HL-60/S4 (cell line): ENCODE measurements around the gene DOK6.
"Not testable (repeated sequence)": the region's sequence is repeated elsewhere in the genome, so short reads cannot be mapped to it uniquely, and the experiment has no call there.

ENCODE experiments used
- in situ Hi-C: fragments of 300-500 bp; cut with MboI; formaldehyde crosslinking; loops from 2 replicates; pipeline ENCODE4 v1.14.3; 2022; ENCODE audit warnings: low sequenced_read_pairs

DOK6 gene

GRCh38 chr18:69617408-69617807, 216.7 kb downstream of the DOK6 start:
- in situ Hi-C loops, result no loop called here

DNA sequence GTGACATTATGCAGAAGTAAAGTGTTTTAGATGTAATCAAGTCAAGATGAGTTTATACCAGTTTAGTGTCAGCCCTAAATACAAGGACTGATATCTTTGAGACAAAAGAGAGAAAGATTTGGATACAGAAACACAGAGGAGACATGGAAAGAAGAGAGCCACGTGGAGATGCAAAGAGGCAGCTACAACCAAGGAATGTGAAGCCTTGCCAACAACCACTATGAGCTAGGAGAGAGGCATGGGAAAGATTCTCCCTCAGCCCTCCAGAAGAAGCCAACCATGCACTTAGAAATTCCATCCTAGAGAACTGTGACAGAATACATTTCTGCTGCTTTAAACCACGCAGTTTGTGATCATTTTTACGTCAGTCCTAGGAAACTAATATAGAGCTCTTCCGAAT, 217.2 kb downstream of the DOK6 start:
- in situ Hi-C loops, result no loop called here

GRCh38 chr18:69622184-69622583, 221.5 kb downstream of the DOK6 start:
- in situ Hi-C loops, result no loop called here

GRCh38 chr18:69622961-69623360, 222.3 kb downstream of the DOK6 start:
- in situ Hi-C loops, result no loop called here

DNA sequence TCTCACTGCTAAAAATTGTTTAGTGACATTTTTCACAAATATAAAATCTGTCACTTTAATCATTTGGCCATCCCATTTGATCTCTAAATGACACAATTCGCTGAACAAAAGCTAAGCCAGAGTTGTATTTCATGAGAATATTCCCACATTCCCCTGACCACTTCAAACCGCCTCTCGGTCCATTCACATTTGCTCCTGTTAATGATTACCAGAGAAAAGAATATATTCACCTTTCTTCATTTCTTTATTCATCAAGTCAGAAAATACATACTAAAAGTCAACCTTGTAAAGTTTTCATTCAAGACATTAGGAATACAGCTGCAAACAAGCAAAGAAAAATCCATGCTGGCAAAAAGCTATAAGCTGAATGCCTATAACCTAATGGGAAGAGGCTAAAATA, 225.5 kb downstream of the DOK6 start:
- in situ Hi-C loops, result no loop called here

DNA sequence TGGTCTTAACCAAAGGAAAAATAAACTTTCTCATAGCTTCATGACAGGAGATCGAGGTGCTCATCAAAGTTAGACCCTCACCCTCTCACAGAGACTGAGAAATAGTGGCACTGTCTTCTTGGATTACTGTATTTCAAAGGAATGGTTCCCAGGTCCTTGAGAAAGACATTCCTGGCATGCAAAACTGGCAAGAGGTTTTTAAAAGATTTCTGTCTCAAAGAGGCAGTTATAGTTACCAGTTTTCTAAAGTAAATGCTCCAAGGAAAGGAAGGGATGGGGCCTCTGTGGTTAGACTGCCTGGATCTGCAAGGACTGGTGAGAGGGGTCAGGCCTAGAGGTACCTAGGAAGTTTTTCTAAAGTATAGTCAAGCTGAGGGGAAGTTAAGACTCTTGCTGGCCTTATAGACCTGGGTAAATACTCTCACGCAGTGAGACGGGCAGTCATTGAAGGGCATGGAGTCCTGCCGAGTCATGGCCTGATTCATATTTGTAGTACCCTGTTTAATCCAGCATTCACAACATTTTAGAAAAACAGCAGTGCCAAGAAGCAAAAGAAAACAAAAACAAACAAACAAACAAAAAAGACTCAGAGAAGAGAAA, 226.1 kb downstream of the DOK6 start:
- in situ Hi-C loops, result no loop called here

DNA sequence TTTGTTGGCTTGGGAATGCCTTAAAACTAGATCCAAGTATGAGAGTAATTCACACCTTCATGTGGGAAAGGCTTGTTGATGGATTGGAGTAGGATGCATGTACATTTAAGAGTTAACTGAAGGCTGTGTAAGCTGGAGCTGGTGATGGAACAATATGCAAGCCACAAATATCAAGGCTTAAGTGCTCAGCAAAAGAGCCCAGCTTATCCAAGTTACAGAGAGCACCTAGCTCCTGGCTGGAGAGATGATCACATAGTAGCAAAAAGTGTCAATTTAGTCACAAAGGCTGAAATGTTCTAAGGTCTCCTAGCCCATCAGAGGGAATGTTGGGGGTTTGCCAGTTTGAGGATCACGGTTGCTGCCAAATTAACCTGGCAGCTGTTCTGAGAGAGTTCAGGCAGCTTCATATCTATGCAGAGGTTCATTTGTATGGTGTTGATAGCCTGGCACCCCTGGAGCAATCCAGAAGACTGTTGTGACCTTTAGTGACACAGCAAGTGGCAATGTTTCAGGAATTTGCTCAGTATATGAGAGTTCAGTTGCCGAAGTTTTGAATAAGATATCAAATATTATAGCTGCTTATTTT, 228.2 kb downstream of the DOK6 start:
- in situ Hi-C loops, result no loop called here

GRCh38 chr18:69631281-69631680, 230.6 kb downstream of the DOK6 start:
- in situ Hi-C loops, result no loop called here

DNA sequence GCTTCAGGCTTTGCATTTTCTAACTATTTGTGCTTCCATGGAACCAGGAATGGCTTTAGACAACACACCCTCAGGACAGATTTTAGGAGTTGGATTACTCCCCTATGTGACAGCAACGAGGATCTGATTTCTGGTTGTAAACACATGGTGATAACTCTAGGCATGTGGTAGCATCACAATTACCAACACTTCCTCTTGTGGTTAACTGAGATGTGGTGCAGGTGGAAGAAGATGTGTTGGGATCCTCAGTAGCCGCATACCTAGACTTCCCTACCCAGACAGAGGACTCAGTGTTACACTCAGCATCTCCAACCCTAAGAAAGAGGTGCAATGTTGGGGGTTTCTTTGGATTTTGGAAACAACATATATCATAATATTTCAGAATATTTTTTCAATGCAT, 234.8 kb downstream of the DOK6 start:
- in situ Hi-C loops, result no loop called here

DNA sequence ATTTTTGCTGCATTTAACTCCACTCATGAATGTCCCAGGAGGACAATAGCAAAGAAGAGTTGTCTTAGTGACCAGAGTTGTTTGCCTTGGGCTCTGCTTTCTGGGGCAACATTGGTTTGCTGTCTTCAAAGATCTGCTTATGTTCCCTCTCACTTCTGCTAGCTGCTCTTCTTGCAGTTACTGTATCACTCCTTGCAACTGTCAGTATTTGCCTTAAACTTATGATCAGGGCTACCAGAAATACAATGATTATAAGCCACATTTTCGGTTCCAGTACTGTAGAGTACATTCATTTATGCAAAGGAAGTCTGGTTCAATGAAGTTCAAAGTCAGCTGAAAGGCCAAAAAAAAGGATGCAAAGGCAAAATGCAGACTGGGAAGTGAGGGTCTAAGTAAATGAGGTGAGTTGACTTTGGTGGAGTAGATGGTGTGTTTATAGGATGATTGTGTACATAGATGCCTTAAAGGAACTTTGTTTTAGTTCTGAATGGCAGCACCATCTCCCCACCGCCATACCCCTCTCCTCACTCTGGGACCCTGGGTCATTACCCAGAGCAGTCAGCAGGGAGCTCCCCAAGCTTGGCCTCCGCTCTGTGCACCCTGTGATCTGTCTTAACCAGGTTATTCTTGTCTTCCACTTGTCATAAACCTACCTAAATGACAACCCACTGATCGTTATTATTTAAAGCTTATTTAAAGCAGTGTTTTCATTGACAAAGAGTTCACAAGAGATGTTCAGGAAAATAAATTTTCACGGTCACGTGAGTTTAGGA, 236.0 kb downstream of the DOK6 start:
- in situ Hi-C loops, result no loop called here

DNA sequence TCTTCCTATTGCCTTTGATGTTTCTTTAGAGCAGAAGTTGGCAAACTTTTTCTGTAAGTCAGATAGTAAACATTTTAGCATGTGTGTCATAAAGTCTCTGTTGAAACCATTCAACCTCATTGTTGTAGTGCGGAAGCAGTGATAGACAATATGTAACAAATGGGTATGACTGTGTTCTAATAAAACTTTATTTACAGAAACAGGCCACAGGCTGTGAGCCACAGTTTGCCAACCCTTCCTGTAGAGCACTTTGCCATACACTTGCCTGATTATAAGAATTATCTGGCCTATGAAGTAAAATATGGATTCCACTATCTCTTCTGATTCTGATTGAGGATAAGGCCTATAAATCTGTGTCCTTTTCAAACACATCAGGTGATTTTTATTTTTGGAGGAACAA, 237.4 kb downstream of the DOK6 start:
- in situ Hi-C loops, result no loop called here

- in situ Hi-C loops, result no loop called here
Observed at GRCh38 chr18:69647702-69648101, 247.0 kb downstream of the DOK6 start.

GRCh38 chr18:69648486-69648885, 247.8 kb downstream of the DOK6 start:
- in situ Hi-C loops, result no loop called here

GRCh38 chr18:69649684-69650083, 249.0 kb downstream of the DOK6 start:
- in situ Hi-C loops, result no loop called here

DNA sequence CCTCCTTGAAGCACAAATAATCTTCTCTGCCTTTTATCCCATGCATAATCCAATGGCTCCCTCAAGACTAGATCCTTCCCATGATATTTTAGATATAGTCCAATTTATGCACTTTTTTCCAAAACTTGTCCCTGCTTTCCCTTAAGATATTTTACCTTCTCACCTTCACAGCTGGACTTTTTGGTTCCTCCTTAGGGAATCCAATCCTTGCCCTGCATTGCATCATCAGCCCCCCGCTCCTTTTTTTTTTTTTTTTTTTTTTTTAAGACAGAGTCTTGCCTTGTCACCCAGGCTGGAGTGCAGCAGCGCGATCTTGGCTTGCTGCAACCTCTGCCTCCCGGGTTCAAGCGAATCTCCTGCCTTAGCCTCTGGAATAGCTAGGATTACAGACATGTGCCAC, 250.6 kb downstream of the DOK6 start:
- in situ Hi-C loops, result no loop called here

DNA sequence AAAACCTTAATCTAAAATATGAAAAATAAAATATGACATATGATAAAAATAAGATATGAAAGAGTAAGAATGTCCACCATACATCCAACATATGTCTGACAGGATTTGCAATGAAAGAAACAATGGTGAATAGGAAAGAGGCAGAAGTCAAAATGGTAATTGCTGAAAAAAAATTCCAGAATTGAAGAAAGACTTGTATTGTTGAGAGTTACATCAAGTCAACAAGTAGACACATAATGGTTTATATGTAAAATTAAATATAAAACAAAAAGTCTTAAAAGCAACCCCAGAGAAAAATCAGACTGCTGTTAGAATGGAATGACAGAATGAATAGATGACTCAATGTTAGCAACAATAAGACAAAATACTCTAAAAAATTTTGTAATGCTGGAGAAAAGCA, 255.1 kb downstream of the DOK6 start:
- in situ Hi-C loops, result no loop called here

- in situ Hi-C loops, result no loop called here
Observed at GRCh38 chr18:69658103-69658502, 257.4 kb downstream of the DOK6 start.

DNA sequence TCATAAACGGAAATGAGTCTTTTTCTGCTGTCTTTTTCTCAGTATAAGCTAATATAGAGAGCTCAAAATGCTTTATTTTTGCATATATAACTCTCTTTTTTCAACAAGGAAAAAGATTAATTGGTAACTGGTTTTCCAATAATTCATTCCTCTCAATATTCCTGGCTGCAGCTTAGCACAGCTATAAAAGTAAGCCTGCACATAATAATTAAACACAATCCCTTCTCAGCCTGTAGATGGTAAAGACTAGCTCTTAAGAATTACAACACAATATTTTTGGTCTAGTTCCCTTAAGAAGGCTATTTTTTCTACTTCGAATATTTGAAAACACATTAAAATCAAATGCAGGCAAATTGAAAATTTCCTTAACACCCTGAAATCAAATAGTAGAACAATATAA, 258.0 kb downstream of the DOK6 start:
- in situ Hi-C loops, result no loop called here

DNA sequence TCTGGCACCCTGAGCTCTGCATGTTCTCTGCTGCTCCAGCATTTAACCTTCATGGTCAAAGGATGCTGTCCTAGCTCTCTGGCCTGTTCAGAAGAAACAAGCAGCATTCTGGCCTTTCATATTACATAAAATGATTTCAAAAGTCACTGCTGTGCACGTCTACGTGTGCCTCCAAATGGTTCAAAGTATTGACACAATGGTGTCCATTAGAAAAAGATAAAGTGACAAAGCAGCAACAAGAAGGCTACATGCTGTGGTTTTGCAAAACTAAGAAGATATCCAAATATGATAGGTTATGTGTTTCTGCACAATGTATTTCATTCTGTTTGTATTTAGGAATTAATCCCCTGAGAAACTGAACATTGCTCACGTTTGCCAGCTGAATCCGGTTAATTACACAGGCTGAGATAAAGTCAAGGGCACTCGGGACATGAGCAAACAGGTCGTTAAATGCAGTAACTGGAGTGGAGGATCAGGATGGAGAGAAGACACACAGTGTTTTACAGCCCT, 258.5 kb downstream of the DOK6 start:
- in situ Hi-C loops, result no loop called here

- in situ Hi-C loops, result not testable (repeated sequence)
Observed at GRCh38 chr18:69662090-69662489, 261.4 kb downstream of the DOK6 start.

- in situ Hi-C loops, result no loop called here
Observed at GRCh38 chr18:69664399-69664798, 263.7 kb downstream of the DOK6 start.

- in situ Hi-C loops, result no loop called here
Observed at GRCh38 chr18:69674292-69674877, 273.7 kb downstream of the DOK6 start.
